BE2C (cell line): ENCODE measurements around the gene HOXA13.

Experiments used
- DNase-seq: peaks from one replicate; pipeline ENCODE4 v3.0.0-alpha.2; 2020
- H3K27me3 ChIP-seq: fragments of 250-450 bp; sonication (Bioruptor Pico); 2 replicates; pipeline ENCODE4 v1.5.1; 2020; ENCODE audit warnings: mild to moderate bottlenecking
- H3K36me3 ChIP-seq: fragments of 250-450 bp; sonication (Bioruptor Pico); 2 replicates; pipeline ENCODE4 v1.5.1; 2020; ENCODE audit warnings: mild to moderate bottlenecking
- H3K4me1 ChIP-seq: fragments of 250-450 bp; sonication (Bioruptor Pico); 2 replicates; pipeline ENCODE4 v1.5.1; 2020
- H3K4me3 ChIP-seq: 2 replicates; pipeline ENCODE4 v1.5.1; 2011; ENCODE audit warnings: low read depth, low read length
- H3K9me3 ChIP-seq: fragments of 250-450 bp; sonication (Bioruptor Pico); 2 replicates; pipeline ENCODE4 v1.5.1; 2020
- TF ChIP-seq, protein P1 (sequence below): IDR thresholded peaks from 2 replicates; pipeline ENCODE4 v1.5.1; 2012; ENCODE audit warnings: mild to moderate bottlenecking, low read depth, low read length

The HOXA13 gene

GRCh38 chr7:27179030-27179429, 20.9 kb downstream of the HOXA13 start:
- TF ChIP-seq, protein P1, sequence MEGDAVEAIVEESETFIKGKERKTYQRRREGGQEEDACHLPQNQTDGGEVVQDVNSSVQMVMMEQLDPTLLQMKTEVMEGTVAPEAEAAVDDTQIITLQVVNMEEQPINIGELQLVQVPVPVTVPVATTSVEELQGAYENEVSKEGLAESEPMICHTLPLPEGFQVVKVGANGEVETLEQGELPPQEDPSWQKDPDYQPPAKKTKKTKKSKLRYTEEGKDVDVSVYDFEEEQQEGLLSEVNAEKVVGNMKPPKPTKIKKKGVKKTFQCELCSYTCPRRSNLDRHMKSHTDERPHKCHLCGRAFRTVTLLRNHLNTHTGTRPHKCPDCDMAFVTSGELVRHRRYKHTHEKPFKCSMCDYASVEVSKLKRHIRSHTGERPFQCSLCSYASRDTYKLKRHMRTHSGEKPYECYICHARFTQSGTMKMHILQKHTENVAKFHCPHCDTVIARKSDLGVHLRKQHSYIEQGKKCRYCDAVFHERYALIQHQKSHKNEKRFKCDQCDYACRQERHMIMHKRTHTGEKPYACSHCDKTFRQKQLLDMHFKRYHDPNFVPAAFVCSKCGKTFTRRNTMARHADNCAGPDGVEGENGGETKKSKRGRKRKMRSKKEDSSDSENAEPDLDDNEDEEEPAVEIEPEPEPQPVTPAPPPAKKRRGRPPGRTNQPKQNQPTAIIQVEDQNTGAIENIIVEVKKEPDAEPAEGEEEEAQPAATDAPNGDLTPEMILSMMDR = no peak
- H3K36me3 ChIP-seq = no peaks in the 10 kb centered on the region
- no peaks in the 10 kb centered on the region for H3K4me1 ChIP-seq
- no peak overlapping the region for H3K4me3 ChIP-seq
- H3K27me3 ChIP-seq = peaks cover 98% of the 10 kb centered on the region
- no peaks in the 10 kb centered on the region for H3K9me3 ChIP-seq
- no peak for DNase-seq

- H3K36me3 ChIP-seq = no peaks in the 10 kb centered on the region
- no peaks in the 10 kb centered on the region for H3K4me1 ChIP-seq
- H3K27me3 ChIP-seq = peaks cover 98% of the 10 kb centered on the region
- no peak overlapping the region for H3K4me3 ChIP-seq
- TF ChIP-seq, protein P1 = no peak
- no peaks in the 10 kb centered on the region for H3K9me3 ChIP-seq
- DNase-seq = no peak
Observed at GRCh38 chr7:27178366-27178765, 21.5 kb downstream of the HOXA13 start.

GRCh38 chr7:27177795-27178320, 22.0 kb downstream of the HOXA13 start:
- no peak for DNase-seq
- no peaks in the 10 kb centered on the region; the same call in 1 of the 2 replicates for H3K9me3 ChIP-seq
- no peaks in the 10 kb centered on the region for H3K4me1 ChIP-seq
- no peaks in the 10 kb centered on the region for H3K36me3 ChIP-seq
- H3K27me3 ChIP-seq = peaks cover 98% of the 10 kb centered on the region
- no peak overlapping the region for H3K4me3 ChIP-seq
- TF ChIP-seq, protein P1 = no peak

- Histone ChIP-seq H3K36me3 (no peaks in the 10 kb centered on the region), H3K4me1 (no peaks in the 10 kb centered on the region), H3K9me3 (no peaks in the 10 kb centered on the region; the same call in 1 of the 2 replicates), H3K4me3 (no peak overlapping the region), H3K27me3 (peaks cover 98% of the 10 kb centered on the region)
- TF ChIP-seq, protein P1 = no peak
- DNase-seq = no peak
Observed at GRCh38 chr7:27176962-27177794, 22.7 kb downstream of the HOXA13 start.

DNA sequence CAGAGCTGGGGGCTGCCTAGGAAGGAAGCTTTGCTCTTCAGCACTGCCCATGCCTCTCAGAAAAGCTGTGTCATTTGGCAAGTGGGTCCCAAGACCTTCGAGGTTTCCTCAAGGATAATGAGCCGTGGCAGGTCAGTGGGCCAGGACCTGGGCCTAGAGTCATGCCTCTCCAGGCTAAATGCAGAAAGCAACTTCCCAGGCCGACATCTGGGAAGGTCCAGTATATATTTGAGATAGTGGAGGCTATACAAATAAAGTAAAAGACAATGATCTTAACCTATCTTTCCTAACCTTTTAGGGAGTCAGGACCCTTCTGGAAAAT, 23.4 kb downstream of the HOXA13 start:
- H3K27me3 ChIP-seq = peaks cover 99% of the 10 kb centered on the region
- H3K9me3 ChIP-seq = no peaks in the 10 kb centered on the region; the same call in 1 of the 2 replicates
- TF ChIP-seq, protein P1 = no peak
- no peak for DNase-seq
- H3K36me3 ChIP-seq = no peaks in the 10 kb centered on the region
- no peak overlapping the region for H3K4me3 ChIP-seq
- no peaks in the 10 kb centered on the region for H3K4me1 ChIP-seq
